GM12878 (cell line): ENCODE results near the gene PTPRD. TPM values are rescaled to one million over a fixed set of nuclear protein-coding genes. Genes with fewer than 3 reads are reported as not detected.

Experiments used
- ATAC-seq: fragments of 200-7000 bp; cut with Tn5 transposase; 3 replicates; pipeline ENCODE4 v1.9.1; 2020; ENCODE audit warnings: mild to moderate bottlenecking, moderate library complexity
- BruUV-seq: library from RNA; stranded (reverse); fragments of 400-500 nt; replicated peaks from 2 replicates; lab custom pipeline; 2021; lab: Mats Ljungman, UMichigan
- CTCF ChIA-PET: fragments of 300-600 bp; sonication (Branson Sonifier 250); formaldehyde crosslinking; extraction: SDS; loops from one replicate; lab custom pipeline; 2021; ENCODE audit warnings: inconsistent platforms; lab: Yijun Ruan, JAX
- POLR2A ChIA-PET: fragments of 350-600 bp; formaldehyde crosslinking; extraction: SDS; loops from one replicate; lab custom pipeline; 2021; ENCODE audit warnings: inconsistent platforms; lab: Charles Lee
- RAD21 ChIA-PET: fragments of 300-600 bp; sonication (Branson Sonifier 250); formaldehyde crosslinking; loops from one replicate; lab custom pipeline; 2023; ENCODE audit warnings: antibody characterized with exemption; ENCODE audit not compliant: unreplicated experiment; lab: Charles Lee
- SMC1A ChIA-PET: fragments of 300-600 bp; sonication (Branson Sonifier 250); formaldehyde crosslinking; loops from one replicate; lab custom pipeline; 2023; ENCODE audit not compliant: unreplicated experiment, uncharacterized antibody; lab: Charles Lee
- DNase-seq: peaks from one replicate; pipeline ENCODE4 v3.0.0-alpha.2; 2011; ENCODE audit warnings: low read depth, low spot score
- FAIRE-seq: peaks from 3 replicates; lab custom pipeline; 2011; peaks lifted over from hg19 to GRCh38; lab: Jason Lieb, UNC
- H2AFZ ChIP-seq: 2 replicates; pipeline ENCODE4 v1.6.0; 2011; ENCODE audit warnings: low read depth, low read length, control low read depth; ENCODE audit not compliant: control insufficient read depth
- H3K27ac ChIP-seq: 2 replicates; pipeline ENCODE4 v1.5.1; 2011; ENCODE audit warnings: control low read depth; ENCODE audit not compliant: control insufficient read depth, insufficient read depth
- H3K27me3 ChIP-seq, 2 experiments: replicated peaks in 1 of 2; 2 replicates each; pipeline versions ENCODE4 v1.6.0 to v1.6.1; 2011; ENCODE audit warnings: low read length in 1 of 2; ENCODE audit not compliant: control insufficient read depth in 2 of 2, insufficient read depth in 2 of 2
- H3K36me3 ChIP-seq, 2 experiments: 2 replicates each; pipeline ENCODE4 v1.5.1; 2011; ENCODE audit warnings: low read length in 1 of 2; ENCODE audit not compliant: control insufficient read depth in 2 of 2, insufficient read depth in 2 of 2
- H3K4me1 ChIP-seq: 2 replicates; pipeline ENCODE4 v1.6.1; 2011; ENCODE audit warnings: mild to moderate bottlenecking, low read length, moderate library complexity, mixed read lengths; ENCODE audit not compliant: control insufficient read depth, insufficient read depth
- H3K4me2 ChIP-seq: 2 replicates; pipeline ENCODE4 v1.6.0; 2011; ENCODE audit warnings: control low read depth; ENCODE audit not compliant: control insufficient read depth, insufficient read depth
- H3K4me3 ChIP-seq: fragments of 200-600 bp; sonication (generic); 2 replicates; pipeline ENCODE4 v1.5.1; 2016
- H3K79me2 ChIP-seq: 2 replicates; pipeline ENCODE4 v1.6.0; 2011; ENCODE audit warnings: low read length; ENCODE audit not compliant: control insufficient read depth, insufficient read depth
- H3K9ac ChIP-seq: 2 replicates; pipeline ENCODE4 v1.8.0; 2011; ENCODE audit warnings: low read length, control low read depth, mixed read lengths; ENCODE audit not compliant: control insufficient read depth, insufficient read depth
- H3K9me3 ChIP-seq: replicated peaks from 3 replicates; pipeline ENCODE4 v1.5.1; 2011; ENCODE audit warnings: mild to moderate bottlenecking, low read length; ENCODE audit not compliant: control insufficient read depth, insufficient read depth
- H4K20me1 ChIP-seq: 2 replicates; pipeline ENCODE4 v1.6.0; 2011; ENCODE audit not compliant: control insufficient read depth, insufficient read depth
- CEBPZ ChIP-seq: fragments of 150-350 bp; IDR thresholded peaks from 2 replicates; pipeline ENCODE4 v1.6.1; 2016; ENCODE audit warnings: low read depth, low read length
- EP300 ChIP-seq, 2 experiments: fragments of 150-350 bp in 1 of 2; IDR thresholded peaks; 2 replicates each; pipeline ENCODE4 v1.6.1; 2011 to 2012; ENCODE audit warnings: low read depth in 2 of 2, low read length in 2 of 2, borderline replicate concordance in 1 of 2, improper control_type of control experiment in 1 of 2, inconsistent platforms in 1 of 2; ENCODE audit not compliant: control insufficient read depth in 1 of 2
- HCFC1 ChIP-seq: fragments of 150-350 bp; IDR thresholded peaks from 2 replicates; pipeline ENCODE4 v1.6.1; 2014; ENCODE audit warnings: low read length
- HDGF ChIP-seq: fragments of 450-650 bp; IDR thresholded peaks from 2 replicates; pipeline ENCODE4 v1.6.1; 2016; ENCODE audit warnings: antibody characterized with exemption
- KAT2A ChIP-seq: conservative IDR thresholded peaks from 2 replicates; pipeline ENCODE4 v1.6.1; 2011; ENCODE audit warnings: low read depth, low read length; ENCODE audit not compliant: control insufficient read depth
- PBX3 ChIP-seq: IDR thresholded peaks from 2 replicates; pipeline ENCODE4 v1.6.1; 2011; ENCODE audit warnings: mild to moderate bottlenecking, low read depth, low read length, moderate library complexity; ENCODE audit not compliant: insufficient replicate concordance
- PKNOX1 ChIP-seq: fragments of 450-650 bp; IDR thresholded peaks from 2 replicates; pipeline ENCODE4 v1.6.1; 2016; ENCODE audit warnings: mild to moderate bottlenecking
- SIX5 ChIP-seq: IDR thresholded peaks from 2 replicates; pipeline ENCODE4 v1.6.1; 2011; ENCODE audit warnings: mild to moderate bottlenecking, low read depth, low read length, moderate library complexity; ENCODE audit not compliant: severe bottlenecking
- SMAD5 ChIP-seq: IDR thresholded peaks from 2 replicates; pipeline ENCODE4 v1.6.1; 2016; ENCODE audit warnings: antibody characterized with exemption, low read depth
- ZNF207 ChIP-seq: fragments of 450-650 bp; IDR thresholded peaks from 2 replicates; pipeline ENCODE4 v1.6.1; 2014; ENCODE audit warnings: antibody characterized with exemption, mild to moderate bottlenecking, borderline replicate concordance
- WGBS: methylation state at CpG from one replicate; pipeline ENCODE4 v1.1.6; 2016; ENCODE audit warnings: low lambda C conversion rate; ENCODE audit not compliant: insufficient replicate concordance, insufficient coverage; ENCODE audit errors: missing lambda C conversion rate; 5-methylcytosine and 5-hydroxymethylcytosine counted together
- in situ Hi-C: fragments of 300-500 bp; cut with MboI; formaldehyde crosslinking; loops from 9 replicates; pipeline ENCODE4 v1.14.3; 2018; ENCODE audit warnings: mixed read lengths
- intact Hi-C: fragments of 100-400 bp; cut with micrococcal nuclease; formaldehyde crosslinking; loops from one replicate; pipeline ENCODE4 v1.14.2; 2022; ENCODE audit not compliant: unreplicated experiment
- polyA plus RNA-seq, 11 experiments: library from polyadenylated mRNA; depleted of rRNA in 4 of 11; unstranded in 6 of 11; stranded (reverse) in 5 of 11; fragments of >200 nt; fragmentation: Nextera tagmentation in 4 of 11; fragmentation: Illumina TruSeq in 1 of 11; extraction: Ambion mirVana in 4 of 11; extraction: Trizol in 1 of 11; gene quantifications; 1 replicate in 1 of 11; 2 replicates in 10 of 11; pipeline versions ENCODE4 v1.2.1 to v1.2.3, GENCODE V29; 2011 to 2016; ENCODE audit warnings: inconsistent platforms in 2 of 11, missing spikeins in 2 of 11, low read depth in 1 of 11
- total RNA-seq, 4 experiments: library from RNA; depleted of rRNA in 3 of 4; stranded (reverse); fragments of >200 nt in 3 of 4; fragmentation: Illumina TruSeq in 1 of 4; extraction: Trizol in 1 of 4; gene quantifications; 2 replicates each; pipeline versions ENCODE4 v1.2.1 to v1.2.3, GENCODE V29; 2013 to 2021
- TF ChIP-seq, protein P1 (sequence below): fragments of 450-650 bp; IDR thresholded peaks from 2 replicates; pipeline ENCODE4 v1.6.1; 2017; ENCODE audit warnings: mild to moderate bottlenecking, moderate library complexity

Gene PTPRD
- total and polyA plus RNA-seq, 10 of the 15 experiments (the other 5 are each of a cell fraction or from before 2014, with no cell fraction given), result under 0.01 to 0.05 (median 0.01) TPM; not detected in 7

- TF ChIP-seq, protein P1, sequence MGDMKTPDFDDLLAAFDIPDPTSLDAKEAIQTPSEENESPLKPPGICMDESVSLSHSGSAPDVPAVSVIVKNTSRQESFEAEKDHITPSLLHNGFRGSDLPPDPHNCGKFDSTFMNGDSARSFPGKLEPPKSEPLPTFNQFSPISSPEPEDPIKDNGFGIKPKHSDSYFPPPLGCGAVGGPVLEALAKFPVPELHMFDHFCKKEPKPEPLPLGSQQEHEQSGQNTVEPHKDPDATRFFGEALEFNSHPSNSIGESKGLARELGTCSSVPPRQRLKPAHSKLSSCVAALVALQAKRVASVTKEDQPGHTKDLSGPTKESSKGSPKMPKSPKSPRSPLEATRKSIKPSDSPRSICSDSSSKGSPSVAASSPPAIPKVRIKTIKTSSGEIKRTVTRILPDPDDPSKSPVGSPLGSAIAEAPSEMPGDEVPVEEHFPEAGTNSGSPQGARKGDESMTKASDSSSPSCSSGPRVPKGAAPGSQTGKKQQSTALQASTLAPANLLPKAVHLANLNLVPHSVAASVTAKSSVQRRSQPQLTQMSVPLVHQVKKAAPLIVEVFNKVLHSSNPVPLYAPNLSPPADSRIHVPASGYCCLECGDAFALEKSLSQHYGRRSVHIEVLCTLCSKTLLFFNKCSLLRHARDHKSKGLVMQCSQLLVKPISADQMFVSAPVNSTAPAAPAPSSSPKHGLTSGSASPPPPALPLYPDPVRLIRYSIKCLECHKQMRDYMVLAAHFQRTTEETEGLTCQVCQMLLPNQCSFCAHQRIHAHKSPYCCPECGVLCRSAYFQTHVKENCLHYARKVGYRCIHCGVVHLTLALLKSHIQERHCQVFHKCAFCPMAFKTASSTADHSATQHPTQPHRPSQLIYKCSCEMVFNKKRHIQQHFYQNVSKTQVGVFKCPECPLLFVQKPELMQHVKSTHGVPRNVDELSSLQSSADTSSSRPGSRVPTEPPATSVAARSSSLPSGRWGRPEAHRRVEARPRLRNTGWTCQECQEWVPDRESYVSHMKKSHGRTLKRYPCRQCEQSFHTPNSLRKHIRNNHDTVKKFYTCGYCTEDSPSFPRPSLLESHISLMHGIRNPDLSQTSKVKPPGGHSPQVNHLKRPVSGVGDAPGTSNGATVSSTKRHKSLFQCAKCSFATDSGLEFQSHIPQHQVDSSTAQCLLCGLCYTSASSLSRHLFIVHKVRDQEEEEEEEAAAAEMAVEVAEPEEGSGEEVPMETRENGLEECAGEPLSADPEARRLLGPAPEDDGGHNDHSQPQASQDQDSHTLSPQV, result no peak
Observed at GRCh38 chr9:10104774-10105173, 508.0 kb downstream of the PTPRD start (continued).

GRCh38 chr9:10095208-10095607 is 517.6 kb downstream of the PTPRD start:
- Histone ChIP-seq H3K4me2 (no peak overlapping the region), H3K9me3 (no peaks in the 10 kb centered on the region), H4K20me1 (no peaks in the 10 kb centered on the region), H3K4me3 (no peak overlapping the region), H3K79me2 (no peaks in the 10 kb centered on the region), H3K36me3 (no peaks in the 10 kb centered on the region), H3K4me1 (no peaks in the 10 kb centered on the region), H3K27ac (no peak overlapping the region), H3K27me3 (no peaks in the 10 kb centered on the region), H3K9ac (no peak overlapping the region), H2AFZ (no peak overlapping the region)
- POLR2A ChIA-PET, result no interaction called here
- SMC1A ChIA-PET, result no interaction called here
- WGBS, result 0% methylated on average over 1 of the region's 1 CpG
- DNase-seq (no peak), FAIRE-seq (no peak), ATAC-seq (no peak)
- CTCF ChIA-PET, result no interaction called here
- BruUV-seq, result no TSS peak
- in situ Hi-C loops (no loop called here), intact Hi-C loops (no loop called here)
- RAD21 ChIA-PET, result no interaction called here
- no peak for TF ChIP-seq ZNF207
- no peak for TF ChIP-seq HCFC1
- TF ChIP-seq PKNOX1, result no peak
- no peak for TF ChIP-seq CEBPZ
- TF ChIP-seq SMAD5, result no peak
- TF ChIP-seq PBX3, result no peak
- TF ChIP-seq SIX5, result no peak
- no peak for TF ChIP-seq EP300 (IDR thresholded peaks at IDR 0.05; ENCODE audit: borderline replicate concordance in 1 of 2, control insufficient read depth in 1 of 2, low read depth in 2 of 2, low read length in 2 of 2)
- TF ChIP-seq HDGF, result no peak
- no peak for TF ChIP-seq KAT2A
